DOHH2 (cell line): ENCODE data around the gene DMD.

Source experiments
- H3F3A ChIP-seq: fragments of 200-600 bp; sonication (generic), shearing (Covaris generic); 2 replicates; pipeline ENCODE4 v1.6.0; 2016; ENCODE audit warnings: antibody characterized with exemption, mild to moderate bottlenecking; ENCODE audit not compliant: control insufficient read depth, insufficient read depth
- H3K27ac ChIP-seq: fragments of 200-600 bp; sonication (generic); 2 replicates; pipeline ENCODE4 v1.5.1; 2014; ENCODE audit warnings: low read depth, mild to moderate bottlenecking, low read length, moderate library complexity
- H3K27me3 ChIP-seq: fragments of 200-600 bp; sonication (generic); 2 replicates; pipeline ENCODE4 v1.6.1; 2014; ENCODE audit warnings: mild to moderate bottlenecking, low read length, mixed read lengths; ENCODE audit not compliant: control insufficient read depth
- H3K36me3 ChIP-seq: fragments of 200-600 bp; sonication (generic); 2 replicates; pipeline ENCODE4 v1.6.1; 2014; ENCODE audit warnings: mild to moderate bottlenecking, low read length, moderate library complexity, mixed read lengths; ENCODE audit not compliant: control insufficient read depth
- H3K4me1 ChIP-seq: fragments of 200-600 bp; sonication (generic); 2 replicates; pipeline ENCODE4 v1.6.1; 2014; ENCODE audit warnings: mild to moderate bottlenecking, low read length, mixed read lengths; ENCODE audit not compliant: control insufficient read depth
- H3K4me2 ChIP-seq: fragments of 200-600 bp; sonication (generic); 2 replicates; pipeline ENCODE4 v1.6.0; 2014; ENCODE audit warnings: mild to moderate bottlenecking, low read length, moderate library complexity
- H3K4me3 ChIP-seq: fragments of 200-600 bp; sonication (generic); 2 replicates; pipeline ENCODE4 v1.5.1; 2014; ENCODE audit warnings: mild to moderate bottlenecking, low read length, mixed read lengths
- H3K79me2 ChIP-seq: fragments of 200-600 bp; sonication (generic); 2 replicates; pipeline ENCODE4 v1.6.1; 2014; ENCODE audit warnings: mild to moderate bottlenecking, low read length, mixed read lengths; ENCODE audit not compliant: control insufficient read depth
- H3K9me2 ChIP-seq: fragments of 200-600 bp; sonication (generic); replicated peaks from 2 replicates; pipeline ENCODE4 v1.6.1; 2014; ENCODE audit warnings: mild to moderate bottlenecking, low read length, mixed read lengths; ENCODE audit not compliant: control insufficient read depth
- H3K9me3 ChIP-seq: fragments of 200-600 bp; sonication (generic); 2 replicates; pipeline ENCODE4 v1.6.1; 2014; ENCODE audit warnings: antibody characterized with exemption, low read length, mixed read lengths; ENCODE audit not compliant: control insufficient read depth, insufficient read depth
- H4K20me1 ChIP-seq: fragments of 200-600 bp; sonication (generic); 2 replicates; pipeline ENCODE4 v1.6.0; 2014; ENCODE audit warnings: low read depth, mild to moderate bottlenecking, antibody characterized with exemption, low read length, moderate library complexity; ENCODE audit not compliant: control insufficient read depth, insufficient read depth
- CTCF ChIP-seq: fragments of 200-600 bp; sonication (generic); IDR thresholded peaks from one replicate; pipeline ENCODE4 v1.5.1; 2014; ENCODE audit warnings: antibody characterized with exemption, mild to moderate bottlenecking, low read depth, low read length; ENCODE audit not compliant: poor library complexity, severe bottlenecking
- EZH2phosphoT487 ChIP-seq: fragments of 200-600 bp; sonication (generic); IDR thresholded peaks from 2 replicates; pipeline ENCODE4 v1.6.1; 2017; ENCODE audit warnings: borderline replicate concordance, mild to moderate bottlenecking, antibody characterized with exemption, low read length, moderate library complexity, mixed read lengths

Gene DMD

GRCh38 chrX:31225819-31226218 is 1985.5 kb downstream of the DMD start:
- TF ChIP-seq CTCF (no peak), EZH2phosphoT487 (no peak)
- Histone ChIP-seq H3K4me3 (no peak overlapping the region), H3K4me1 (peaks cover 17% of the 10 kb centered on the region), H3K27me3 (no peaks in the 10 kb centered on the region), H3F3A (no peaks in the 10 kb centered on the region), H3K36me3 (no peaks in the 10 kb centered on the region), H4K20me1 (no peaks in the 10 kb centered on the region), H3K27ac (no peak overlapping the region), H3K79me2 (no peaks in the 10 kb centered on the region), H3K9me2 (no peaks in the 10 kb centered on the region), H3K9me3 (no peaks in the 10 kb centered on the region), H3K4me2 (no peak overlapping the region)

DNA sequence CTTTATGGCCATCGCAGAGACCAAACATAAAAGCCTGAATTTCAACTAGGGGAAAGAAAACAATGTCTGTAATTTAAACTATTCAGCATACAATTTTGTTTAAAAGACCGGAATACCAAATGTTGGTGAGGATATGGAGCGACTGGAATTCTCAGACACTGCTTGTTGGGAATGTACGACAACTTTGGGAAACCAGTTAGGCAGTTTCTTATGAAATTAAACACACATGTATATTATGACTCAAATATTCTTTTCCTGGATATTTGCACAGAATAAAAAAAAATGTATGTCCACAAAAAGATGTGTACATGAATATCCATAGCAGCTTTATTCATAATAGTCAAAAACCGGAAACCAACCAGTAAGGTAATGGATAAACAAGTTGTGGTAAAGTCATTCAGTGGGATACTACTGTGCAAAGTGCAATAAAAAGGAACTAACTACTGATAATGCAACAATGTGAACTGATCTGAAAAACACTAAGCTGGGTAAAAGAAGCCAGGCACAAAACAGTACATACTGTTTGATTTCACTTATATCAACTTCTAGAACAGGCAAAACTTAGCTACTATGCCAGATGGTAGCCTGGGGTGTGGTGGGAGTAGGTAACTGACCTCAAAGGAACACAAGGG is 1986.9 kb downstream of the DMD start:
- Histone ChIP-seq H3K9me3 (no peaks in the 10 kb centered on the region), H3K79me2 (no peaks in the 10 kb centered on the region), H3K4me3 (no peak overlapping the region), H4K20me1 (no peaks in the 10 kb centered on the region), H3F3A (no peaks in the 10 kb centered on the region), H3K9me2 (no peaks in the 10 kb centered on the region), H3K4me1 (peaks cover 17% of the 10 kb centered on the region), H3K27me3 (no peaks in the 10 kb centered on the region), H3K27ac (peak overlapping the region; percentile 18; the same call in 1 of the 2 replicates), H3K36me3 (no peaks in the 10 kb centered on the region), H3K4me2 (no peak overlapping the region)
- TF ChIP-seq CTCF, result no peak
- TF ChIP-seq EZH2phosphoT487, result no peak

GRCh38 chrX:31223817-31224216 is 1987.5 kb downstream of the DMD start:
- Histone ChIP-seq H3K27ac (0 out of 2 replicates have a peak overlapping the region, but pooled peaks have one; percentile 18), H3K79me2 (no peaks in the 10 kb centered on the region)
- no peak for TF ChIP-seq CTCF
- TF ChIP-seq EZH2phosphoT487, result no peak

More at GRCh38 chrX:31223817-31224216, 1987.5 kb downstream of the DMD start:
- Histone ChIP-seq H3K9me3 (no peaks in the 10 kb centered on the region), H3K9me2 (no peaks in the 10 kb centered on the region), H3K36me3 (no peaks in the 10 kb centered on the region), H3F3A (no peaks in the 10 kb centered on the region), H3K4me3 (no peak overlapping the region), H3K4me2 (no peak overlapping the region), H4K20me1 (no peaks in the 10 kb centered on the region), H3K4me1 (peaks cover 17% of the 10 kb centered on the region), H3K27me3 (no peaks in the 10 kb centered on the region)
